Adrenal gland (tissue), 12 donors: ENCODE results near the gene KLK15. TPM values are rescaled to one million over a fixed set of nuclear protein-coding genes. Genes with fewer than 3 reads are reported as not detected.

Experiments used
- DNase-seq, 7 donors: peaks; one replicate each; pipeline ENCODE4 v3.0.0-alpha.2; 2019 to 2020
- H3K27ac ChIP-seq, 5 donors: fragments of 200-600 bp; sonication (generic) in 4 of 5; 1 replicate in 3 of 5; 2 replicates in 2 of 5; pipeline versions ENCODE4 v1.5.1 to v1.8.0; 2016 to 2020; ENCODE audit warnings: mild to moderate bottlenecking in 1 of 5
- H3K27me3 ChIP-seq: fragments of 200-600 bp; 2 replicates; pipeline ENCODE4 v1.8.0; 2021
- H3K36me3 ChIP-seq, 2 donors: fragments of 200-600 bp; replicated peaks in 1 of 2; 1 replicate in 1 of 2; 2 replicates in 1 of 2; pipeline versions ENCODE4 v1.5.1 to v1.8.0; 2018 to 2022
- H3K4me1 ChIP-seq, 2 donors: fragments of 200-600 bp; replicated peaks in 1 of 2; 1 replicate in 1 of 2; 2 replicates in 1 of 2; pipeline versions ENCODE4 v1.5.1 to v1.8.0; 2018 to 2021
- H3K4me3 ChIP-seq, 4 donors: fragments of 200-600 bp; sonication (generic) in 3 of 4; one replicate each; pipeline ENCODE4 v1.5.1; 2016 to 2018
- H3K9me3 ChIP-seq, 3 donors: fragments of 200-600 bp; sonication (generic) in 1 of 3; replicated peaks in 1 of 3; 1 replicate in 2 of 3; 2 replicates in 1 of 3; pipeline versions ENCODE4 v1.5.1 to v1.8.0; 2016 to 2021
- CTCF ChIP-seq, 6 experiments: fragments of 450-650 bp in 4 of 6; fragments of 200-600 bp in 2 of 6; sonication (generic) in 1 of 6; IDR thresholded peaks; 1 replicate in 5 of 6; 2 replicates in 1 of 6; pipeline versions ENCODE4 v1.5.1 to v1.8.0; 2016 to 2021; ENCODE audit warnings: antibody characterized with exemption in 6 of 6, mild to moderate bottlenecking in 2 of 6, moderate library complexity in 1 of 6
- POLR2A ChIP-seq, 2 donors: fragments of 450-650 bp; IDR thresholded peaks; one replicate each; pipeline ENCODE4 v1.6.1; 2017; ENCODE audit warnings: antibody characterized with exemption in 2 of 2, mild to moderate bottlenecking in 2 of 2, moderate library complexity in 1 of 2
- WGBS, 4 donors: extraction: QIAGEN DNeasy Blood & Tissue Kit in 2 of 4; methylation state at CpG; one replicate each; pipeline versions ENCODE4 v1.1.5 to v1.1.7; 2013 to 2017; 5-methylcytosine and 5-hydroxymethylcytosine counted together
- intact Hi-C, 2 donors: fragments of 100-400 bp; cut with DNase I; formaldehyde crosslinking; loops; one replicate each; pipeline versions ENCODE4 v1.14.1 to v1.15.0; 2022 to 2023
- polyA plus RNA-seq, 3 donors: library from polyadenylated mRNA; stranded (reverse); fragments of 200-250 nt in 2 of 3; fragments of 350-450 nt in 1 of 3; fragmentation: Illumina TruSeq in 1 of 3; extraction: RNeasy Lipid Tissue Mini Kit (QIAGEN cat#74804) in 1 of 3; gene quantifications; one replicate each; pipeline ENCODE4 v1.2.3, GENCODE V29; 2013 to 2014
- total RNA-seq, 9 donors: library from RNA; depleted of rRNA in 4 of 9; stranded (reverse); fragments of >200 nt in 4 of 9; fragments of 120-200 nt in 1 of 9; fragmentation: NEBNext Ultra II Directional in 1 of 9; extraction: Animal tissue kit (Norgen Biotek cat#: 25700) in 1 of 9; gene quantifications; one replicate each; pipeline versions ENCODE4 v1.1.0 to v1.2.4, GENCODE V29; 2013 to 2023
- donor health status: healthy with polysubstance abuse.
- donor health status: Bipolar disorder and iron deficiency.
- donor health status: DM: yes; HTN: yes; CAD: no.
- donor health status: DM: no; HTN: no; CAD: no.
- donor health status: DM: no; HTN: no; CAD: no.
- donor health status: DM: yes; HTN: yes; CAD: no.

KLK15 gene
- total and polyA plus RNA-seq, 12 donors: 0.15 to 5.1 (median 0.99) TPM; not detected in 2

- Histone ChIP-seq H3K36me3 (peaks cover 0 to 13% of the 10 kb centered on the region in 2 donors), H3K9me3 (no peaks in the 10 kb centered on the region), H3K4me1 (peaks cover 0 to 6% of the 10 kb centered on the region in 2 donors), H3K27ac (no peak overlapping the region), H3K27me3 (no peaks in the 10 kb centered on the region), H3K4me3 (no peak overlapping the region)
- intact Hi-C loops: loop anchor here in 1 of 2 donors (10.0 kb wide), 1 partner anchor 121 kb away; the partner anchor contains the start of gene KLK4
- no peak for DNase-seq
- TF ChIP-seq POLR2A (IDR thresholded peaks at IDR 0.05): no peak
- no peak for TF ChIP-seq CTCF (IDR thresholded peaks at IDR 0.05)
- WGBS, 4 donors: 18 to 44% (median 22%) methylated on average over 16 of the region's 16 CpGs
These were observed 39.1 kb downstream of the KLK15 start for GRCh38 chr19:50794074-50794875.

GRCh38 chr19:50793558-50794065, 39.8 kb downstream of the KLK15 start:
- intact Hi-C loops: loop anchor here in 1 of 2 donors (10.0 kb wide), 1 partner anchor 121 kb away; the partner anchor contains the start of gene KLK4
- WGBS, 4 donors: 51 to 76% (median 70%) methylated on average over 4 to 11 of the region's 11 CpGs
- H3K4me3 ChIP-seq: no peak overlapping the region
- H3K27ac ChIP-seq: no peak overlapping the region
- peaks cover 0 to 12% of the 10 kb centered on the region in 2 donors for H3K36me3 ChIP-seq
- H3K27me3 ChIP-seq: no peaks in the 10 kb centered on the region
- H3K9me3 ChIP-seq: no peaks in the 10 kb centered on the region
- TF ChIP-seq CTCF (IDR thresholded peaks at IDR 0.05) (no peak), POLR2A (IDR thresholded peaks at IDR 0.05) (no peak)
- no peak for DNase-seq
- peaks cover 0 to 6% of the 10 kb centered on the region in 2 donors for H3K4me1 ChIP-seq

GRCh38 chr19:50792272-50793250, 40.8 kb downstream of the KLK15 start:
- H3K4me1 ChIP-seq: no peaks in the 10 kb centered on the region
- DNase-seq: no peak
- TF ChIP-seq CTCF (IDR thresholded peaks at IDR 0.05) (no peak), POLR2A (IDR thresholded peaks at IDR 0.05) (no peak)
- no peaks in the 10 kb centered on the region for H3K27me3 ChIP-seq
- H3K4me3 ChIP-seq: no peak overlapping the region
- intact Hi-C loops: loop anchor here in 1 of 2 donors (10.0 kb wide), 1 partner anchor 122 kb away; the partner anchor contains the start of gene KLK4
- H3K9me3 ChIP-seq: no peaks in the 10 kb centered on the region
- H3K27ac ChIP-seq: no peak overlapping the region
- peaks cover 0 to 1% of the 10 kb centered on the region in 2 donors for H3K36me3 ChIP-seq
- WGBS, 4 donors: 76 to 87% (median 85%) methylated on average over 9 to 13 of the region's 13 CpGs
